ENCODE results near the gene PGC. TPM values are rescaled to one million over a fixed set of nuclear protein-coding genes. Genes with fewer than 3 reads are reported as not detected.

The PGC gene
- total RNA-seq, 4 donors from 2014 or later: not detected

GRCh38 chr6:41787219-41787917, 40.2 kb upstream of the PGC start, which contains the start of gene TOMM6:
Gene TOMM6, plus strand, starts transcription at chr6:41787694. Its CDS starts 4 bp downstream, at chr6:41787698.
- DNase-seq (ENCODE audit: low spot score) (peak; percentile 85), ATAC-seq (ENCODE audit: low FRiP score) (peak; percentile 86)
- TF ChIP-seq CTCF (IDR thresholded peaks at IDR 0.05): peak in 2 of 3 donors; percentile 34 to 95

- ATAC-seq (ENCODE audit: low FRiP score) (peak; percentile 90), DNase-seq (ENCODE audit: low spot score) (peak; percentile 65)
- peak in 1 of 3 donors; percentile 79 for TF ChIP-seq CTCF (IDR thresholded peaks at IDR 0.05)
Measured at GRCh38 chr6:41786451-41787218, 39.4 kb upstream of the PGC start.

GRCh38 chr6:41785689-41786450, 38.7 kb upstream of the PGC start:
- TF ChIP-seq CTCF (IDR thresholded peaks at IDR 0.05): no peak
- ATAC-seq (ENCODE audit: low FRiP score): no peak
- DNase-seq (ENCODE audit: low spot score): no peak

- DNase-seq (ENCODE audit: low spot score) (no peak), ATAC-seq (ENCODE audit: low FRiP score) (no peak)
- no peak for TF ChIP-seq CTCF (IDR thresholded peaks at IDR 0.05)
Measured at GRCh38 chr6:41785254-41785653, 38.1 kb upstream of the PGC start.

- ATAC-seq (ENCODE audit: low FRiP score) (no peak), DNase-seq (ENCODE audit: low spot score) (no peak)
- no peak for TF ChIP-seq CTCF (IDR thresholded peaks at IDR 0.05)
Measured at GRCh38 chr6:41784581-41785171, 37.5 kb upstream of the PGC start.

- ATAC-seq (ENCODE audit: low FRiP score) (no peak), DNase-seq (ENCODE audit: low spot score) (no peak)
- no peak for TF ChIP-seq CTCF (IDR thresholded peaks at IDR 0.05)
Measured at GRCh38 chr6:41783106-41783780, 36.0 kb upstream of the PGC start.

Data from omental fat pad (tissue), 4 donors.